Measurements from ENCODE around the gene TNFAIP8L2.
A peak's percentile ranks its signal among the peaks of the same experiment; 100 is the strongest.

Gene TNFAIP8L2

GRCh38 chr1:151156515-151156819, at the start of gene TNFAIP8L2:
Gene TNFAIP8L2, plus strand, starts transcription at chr1:151156649. Its CDS starts 2,049 bp downstream, at chr1:151158698.
- Histone ChIP-seq H3K36me3 (ENCODE audit: insufficient read depth, low read length) (peaks cover 9% of the 10 kb centered on the region), H2AFZ (ENCODE audit: low read length, unreplicated experiment) (no peak within 1 kb of the TSS), H3K4me3 (ENCODE audit: low read depth, low read length) (no peak within 1 kb of the TSS), H3K27ac (ENCODE audit: low read depth, low read length) (no peak within 1 kb of the TSS), H3K27me3 (ENCODE audit: insufficient read depth, low read length) (no peaks in the 10 kb centered on the region), H3K4me1 (ENCODE audit: control insufficient read depth, insufficient read depth, low read length, unreplicated experiment) (no peaks in the 10 kb centered on the region), H3K79me2 (ENCODE audit: control insufficient read depth, insufficient read depth, low read length, unreplicated experiment) (no peaks in the 10 kb centered on the region)

GRCh38 chr1:151106894-151107293, 49.6 kb upstream of the TNFAIP8L2 start:
- Histone ChIP-seq H3K27ac (ENCODE audit: low read depth, low read length) (peak overlapping the region; percentile 77), H2AFZ (ENCODE audit: low read length, unreplicated experiment) (peak overlapping the region; percentile 34)

GRCh38 chr1:151108331-151108730, 48.1 kb upstream of the TNFAIP8L2 start:
- H3K27me3 ChIP-seq (ENCODE audit: insufficient read depth, low read length) = no peaks in the 10 kb centered on the region
- H3K36me3 ChIP-seq (ENCODE audit: insufficient read depth, low read length) = no peaks in the 10 kb centered on the region
- no peak overlapping the region for H2AFZ ChIP-seq (ENCODE audit: low read length, unreplicated experiment)
- no peaks in the 10 kb centered on the region for H3K79me2 ChIP-seq (ENCODE audit: control insufficient read depth, insufficient read depth, low read length, unreplicated experiment)
- no peak overlapping the region for H3K4me3 ChIP-seq (ENCODE audit: low read depth, low read length)
- H3K27ac ChIP-seq (ENCODE audit: low read depth, low read length) = no peak overlapping the region
- peaks cover 14% of the 10 kb centered on the region for H3K4me1 ChIP-seq (ENCODE audit: control insufficient read depth, insufficient read depth, low read length, unreplicated experiment)

More at GRCh38 chr1:151106894-151107293, 49.6 kb upstream of the TNFAIP8L2 start:
- peak overlapping the region; percentile 11; the same call in 1 of the 2 replicates for H3K4me3 ChIP-seq (ENCODE audit: low read depth, low read length)
- no peaks in the 10 kb centered on the region for H3K27me3 ChIP-seq (ENCODE audit: insufficient read depth, low read length)
- H3K79me2 ChIP-seq (ENCODE audit: control insufficient read depth, insufficient read depth, low read length, unreplicated experiment) = no peaks in the 10 kb centered on the region
- peaks cover 14% of the 10 kb centered on the region for H3K4me1 ChIP-seq (ENCODE audit: control insufficient read depth, insufficient read depth, low read length, unreplicated experiment)
- H3K36me3 ChIP-seq (ENCODE audit: insufficient read depth, low read length) = no peaks in the 10 kb centered on the region

GRCh38 chr1:151113877-151114276, 42.6 kb upstream of the TNFAIP8L2 start:
- Histone ChIP-seq H3K36me3 (ENCODE audit: insufficient read depth, low read length) (no peaks in the 10 kb centered on the region), H2AFZ (ENCODE audit: low read length, unreplicated experiment) (no peak overlapping the region), H3K27ac (ENCODE audit: low read depth, low read length) (no peak overlapping the region), H3K4me1 (ENCODE audit: control insufficient read depth, insufficient read depth, low read length, unreplicated experiment) (no peaks in the 10 kb centered on the region), H3K79me2 (ENCODE audit: control insufficient read depth, insufficient read depth, low read length, unreplicated experiment) (no peaks in the 10 kb centered on the region), H3K4me3 (ENCODE audit: low read depth, low read length) (no peak overlapping the region), H3K27me3 (ENCODE audit: insufficient read depth, low read length) (no peaks in the 10 kb centered on the region)

- Histone ChIP-seq H3K36me3 (ENCODE audit: insufficient read depth, low read length) (no peaks in the 10 kb centered on the region), H3K27me3 (ENCODE audit: insufficient read depth, low read length) (no peaks in the 10 kb centered on the region), H3K79me2 (ENCODE audit: control insufficient read depth, insufficient read depth, low read length, unreplicated experiment) (no peaks in the 10 kb centered on the region), H2AFZ (ENCODE audit: low read length, unreplicated experiment) (no peak overlapping the region), H3K4me1 (ENCODE audit: control insufficient read depth, insufficient read depth, low read length, unreplicated experiment) (no peaks in the 10 kb centered on the region), H3K4me3 (ENCODE audit: low read depth, low read length) (no peak overlapping the region), H3K27ac (ENCODE audit: low read depth, low read length) (no peak overlapping the region)
These were observed 31.6 kb upstream of the TNFAIP8L2 start for GRCh38 chr1:151124763-151125403.

- H3K4me1 ChIP-seq (ENCODE audit: control insufficient read depth, insufficient read depth, low read length, unreplicated experiment) = peaks cover 6% of the 10 kb centered on the region
- peaks cover 25% of the 10 kb centered on the region for H3K27me3 ChIP-seq (ENCODE audit: insufficient read depth, low read length)
- no peaks in the 10 kb centered on the region for H3K79me2 ChIP-seq (ENCODE audit: control insufficient read depth, insufficient read depth, low read length, unreplicated experiment)
- no peak overlapping the region for H2AFZ ChIP-seq (ENCODE audit: low read length, unreplicated experiment)
- no peak overlapping the region for H3K27ac ChIP-seq (ENCODE audit: low read depth, low read length)
- H3K4me3 ChIP-seq (ENCODE audit: low read depth, low read length) = no peak overlapping the region
- no peaks in the 10 kb centered on the region for H3K36me3 ChIP-seq (ENCODE audit: insufficient read depth, low read length)
These were observed 27.6 kb upstream of the TNFAIP8L2 start for GRCh38 chr1:151128800-151129199.

GRCh38 chr1:151130987-151131586, 25.4 kb upstream of the TNFAIP8L2 start:
- Histone ChIP-seq H3K4me1 (ENCODE audit: control insufficient read depth, insufficient read depth, low read length, unreplicated experiment) (peaks cover 6% of the 10 kb centered on the region), H3K79me2 (ENCODE audit: control insufficient read depth, insufficient read depth, low read length, unreplicated experiment) (no peaks in the 10 kb centered on the region), H3K36me3 (ENCODE audit: insufficient read depth, low read length) (no peaks in the 10 kb centered on the region), H3K27me3 (ENCODE audit: insufficient read depth, low read length) (peaks cover 25% of the 10 kb centered on the region), H3K27ac (ENCODE audit: low read depth, low read length) (no peak overlapping the region), H3K4me3 (ENCODE audit: low read depth, low read length) (peak overlapping the region; percentile 60), H2AFZ (ENCODE audit: low read length, unreplicated experiment) (peak overlapping the region; percentile 61)

- Histone ChIP-seq H3K27ac (ENCODE audit: low read depth, low read length) (no peak overlapping the region), H2AFZ (ENCODE audit: low read length, unreplicated experiment) (peak overlapping the region; percentile 61), H3K4me3 (ENCODE audit: low read depth, low read length) (peak overlapping the region; percentile 60), H3K36me3 (ENCODE audit: insufficient read depth, low read length) (no peaks in the 10 kb centered on the region), H3K4me1 (ENCODE audit: control insufficient read depth, insufficient read depth, low read length, unreplicated experiment) (peaks cover 6% of the 10 kb centered on the region), H3K79me2 (ENCODE audit: control insufficient read depth, insufficient read depth, low read length, unreplicated experiment) (no peaks in the 10 kb centered on the region), H3K27me3 (ENCODE audit: insufficient read depth, low read length) (peaks cover 25% of the 10 kb centered on the region)
These were observed 24.6 kb upstream of the TNFAIP8L2 start for GRCh38 chr1:151131701-151132334.

GRCh38 chr1:151132335-151133017, 24.0 kb upstream of the TNFAIP8L2 start:
- H3K27ac ChIP-seq (ENCODE audit: low read depth, low read length) = no peak overlapping the region
- peaks cover 25% of the 10 kb centered on the region for H3K27me3 ChIP-seq (ENCODE audit: insufficient read depth, low read length)
- peaks cover 6% of the 10 kb centered on the region for H3K4me1 ChIP-seq (ENCODE audit: control insufficient read depth, insufficient read depth, low read length, unreplicated experiment)
- peak overlapping the region; percentile 52 for H2AFZ ChIP-seq (ENCODE audit: low read length, unreplicated experiment)
- H3K36me3 ChIP-seq (ENCODE audit: insufficient read depth, low read length) = no peaks in the 10 kb centered on the region
- H3K79me2 ChIP-seq (ENCODE audit: control insufficient read depth, insufficient read depth, low read length, unreplicated experiment) = no peaks in the 10 kb centered on the region
- H3K4me3 ChIP-seq (ENCODE audit: low read depth, low read length) = no peak overlapping the region

GRCh38 chr1:151133018-151133806, 23.2 kb upstream of the TNFAIP8L2 start:
- Histone ChIP-seq H3K4me3 (ENCODE audit: low read depth, low read length) (no peak overlapping the region), H2AFZ (ENCODE audit: low read length, unreplicated experiment) (no peak overlapping the region)

More at GRCh38 chr1:151133018-151133806, 23.2 kb upstream of the TNFAIP8L2 start:
- H3K79me2 ChIP-seq (ENCODE audit: control insufficient read depth, insufficient read depth, low read length, unreplicated experiment) = no peaks in the 10 kb centered on the region
- H3K4me1 ChIP-seq (ENCODE audit: control insufficient read depth, insufficient read depth, low read length, unreplicated experiment) = peaks cover 6% of the 10 kb centered on the region
- no peak overlapping the region for H3K27ac ChIP-seq (ENCODE audit: low read depth, low read length)
- peaks cover 25% of the 10 kb centered on the region for H3K27me3 ChIP-seq (ENCODE audit: insufficient read depth, low read length)
- no peaks in the 10 kb centered on the region for H3K36me3 ChIP-seq (ENCODE audit: insufficient read depth, low read length)
